A549 treated with CpdA at 1 μM for 4 hours (cell line): ENCODE data around the gene FBXO31. TPM values are rescaled to one million over a fixed set of nuclear protein-coding genes. Genes with fewer than 3 reads are reported as not detected.

ENCODE experiments used
- total RNA-seq: library from RNA; stranded (reverse); fragments of 200-300 nt; extraction: Qiagen RNA extraction; gene quantifications from 5 replicates; pipeline ENCODE4 v1.2.3, GENCODE V29; 2022; ENCODE audit warnings: low read depth

Gene FBXO31, protein sequence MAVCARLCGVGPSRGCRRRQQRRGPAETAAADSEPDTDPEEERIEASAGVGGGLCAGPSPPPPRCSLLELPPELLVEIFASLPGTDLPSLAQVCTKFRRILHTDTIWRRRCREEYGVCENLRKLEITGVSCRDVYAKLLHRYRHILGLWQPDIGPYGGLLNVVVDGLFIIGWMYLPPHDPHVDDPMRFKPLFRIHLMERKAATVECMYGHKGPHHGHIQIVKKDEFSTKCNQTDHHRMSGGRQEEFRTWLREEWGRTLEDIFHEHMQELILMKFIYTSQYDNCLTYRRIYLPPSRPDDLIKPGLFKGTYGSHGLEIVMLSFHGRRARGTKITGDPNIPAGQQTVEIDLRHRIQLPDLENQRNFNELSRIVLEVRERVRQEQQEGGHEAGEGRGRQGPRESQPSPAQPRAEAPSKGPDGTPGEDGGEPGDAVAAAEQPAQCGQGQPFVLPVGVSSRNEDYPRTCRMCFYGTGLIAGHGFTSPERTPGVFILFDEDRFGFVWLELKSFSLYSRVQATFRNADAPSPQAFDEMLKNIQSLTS
- total RNA-seq: 15.4 to 22.2 TPM (median 20.3 TPM) in 5 replicates

DNA sequence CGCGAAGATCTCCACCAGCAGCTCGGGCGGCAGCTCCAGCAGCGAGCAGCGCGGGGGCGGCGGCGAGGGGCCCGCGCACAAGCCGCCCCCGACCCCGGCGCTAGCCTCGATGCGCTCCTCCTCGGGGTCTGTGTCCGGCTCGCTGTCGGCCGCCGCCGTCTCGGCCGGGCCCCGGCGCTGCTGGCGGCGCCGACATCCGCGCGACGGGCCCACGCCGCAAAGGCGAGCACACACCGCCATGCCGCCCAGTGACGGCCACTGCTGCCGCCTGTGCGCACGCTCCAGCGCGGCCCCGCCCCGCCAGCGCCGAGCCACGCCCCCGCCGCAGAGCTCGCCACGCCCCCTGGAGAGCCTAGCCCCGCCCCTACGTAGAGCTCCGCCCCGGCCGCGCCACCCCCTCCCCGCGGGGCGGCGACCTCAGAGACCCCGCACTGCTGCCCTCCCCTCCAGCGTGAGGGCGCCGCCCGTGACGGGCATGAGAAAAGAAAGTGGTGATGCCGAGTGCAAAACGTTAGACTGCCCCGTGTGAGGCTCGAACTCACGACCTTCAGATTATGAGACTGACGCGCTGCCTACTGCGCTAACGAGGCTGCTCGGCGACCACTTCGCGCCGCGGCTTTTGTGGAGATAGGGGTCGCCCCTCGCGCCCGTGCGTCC is at the start of gene FBXO31:
FBXO31 (minus strand) TSS at position 272 of the 657 bp plus-strand sequence; CDS start at position 240, 32 bp downstream.

DNA sequence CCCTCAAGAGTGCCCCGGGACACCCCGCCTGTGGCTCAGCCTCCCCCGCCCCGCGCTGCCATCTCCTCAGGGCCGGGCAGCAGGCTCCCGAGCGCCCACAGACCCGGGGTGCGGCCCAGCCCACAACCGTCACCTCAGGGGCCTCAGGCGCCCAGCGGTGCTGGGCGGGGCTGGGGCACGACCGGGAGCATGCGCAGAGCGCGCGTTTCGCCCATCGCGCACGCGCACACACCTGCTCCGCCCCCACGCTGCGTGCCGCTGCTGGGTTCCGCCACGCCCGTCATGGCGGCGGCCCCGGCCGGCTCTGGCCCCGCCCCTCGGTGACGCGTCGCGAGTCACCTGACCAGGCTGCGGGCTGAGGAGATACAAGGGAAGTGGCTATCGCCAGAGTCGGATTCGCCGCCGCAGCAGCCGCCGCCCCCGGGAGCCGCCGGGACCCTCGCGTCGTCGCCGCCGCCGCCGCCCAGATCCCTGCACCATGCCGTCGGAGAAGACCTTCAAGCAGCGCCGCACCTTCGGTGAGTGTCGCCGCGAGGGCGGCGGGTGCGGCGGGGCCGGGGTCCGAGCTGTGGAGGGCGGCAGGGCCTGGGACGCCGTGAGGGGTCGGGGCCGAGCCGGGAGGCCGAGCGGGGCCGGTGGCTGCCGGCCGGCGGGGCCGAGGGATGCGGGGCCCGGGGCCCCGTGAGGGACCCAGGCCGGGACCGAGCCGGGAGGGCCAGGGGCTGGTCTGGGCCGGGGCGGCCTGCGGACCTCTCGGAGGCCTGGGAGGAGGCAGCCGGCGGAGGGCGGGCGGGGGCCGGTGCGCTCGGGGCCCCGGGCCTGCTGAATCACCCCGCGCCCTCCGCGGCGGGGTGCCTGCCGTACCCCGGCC is 8.6 kb upstream of the FBXO31 start, which contains the start of gene MAP1LC3B:
MAP1LC3B (plus strand) TSS at position 387 of the 871 bp plus-strand sequence; CDS start at position 479, 92 bp downstream.

DNA sequence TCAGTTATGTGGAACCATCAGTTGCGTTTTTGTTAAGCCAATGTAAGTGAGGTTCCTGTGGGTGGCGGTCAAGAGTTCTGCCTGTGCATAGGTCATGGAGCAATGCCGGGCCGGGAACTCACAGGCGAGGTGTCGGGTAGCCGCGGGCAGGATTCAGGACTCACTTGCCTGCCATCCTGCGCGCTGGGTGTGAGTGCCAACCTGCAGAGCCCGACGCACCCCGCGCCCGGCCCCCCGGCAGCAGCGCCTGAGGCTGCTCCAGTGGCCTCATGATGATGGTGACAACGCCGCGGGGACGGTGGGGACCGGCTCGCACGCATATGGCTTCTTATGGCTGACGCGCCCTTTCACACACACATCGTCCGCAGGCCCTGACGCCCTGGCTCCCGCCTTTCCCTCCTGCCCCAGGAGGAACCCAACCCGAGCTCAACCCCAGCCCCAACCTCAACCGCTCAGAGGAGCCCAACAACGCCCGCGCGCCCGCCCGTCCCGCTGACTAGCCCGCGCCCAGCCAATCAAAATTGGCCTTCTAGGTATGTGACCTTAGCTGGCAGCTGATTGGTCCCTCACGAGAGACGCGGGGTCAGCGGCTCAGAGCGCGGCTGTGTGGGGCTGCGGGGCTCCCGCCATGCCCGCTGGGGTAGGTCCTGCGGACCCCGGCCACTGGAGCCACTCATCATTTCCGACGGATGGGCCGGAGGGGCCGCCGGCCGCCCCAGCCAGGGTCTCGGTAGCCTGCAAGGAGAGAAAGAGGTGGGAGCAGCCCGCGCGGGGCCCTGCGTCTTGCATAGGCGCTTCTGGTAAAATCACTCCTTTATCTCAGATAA is 66.4 kb downstream of the FBXO31 start, which contains the start of gene C16orf95:
C16orf95 (minus strand) TSS at position 470 of the 827 bp plus-strand sequence; CDS start at position 320, 150 bp downstream.

Other genes starting within 250 kb of the FBXO31 start
- 5.5 to 7.9 TPM (median 5.7 TPM) in 5 replicates for gene C16orf95, start 66.4 kb downstream of the FBXO31 start, total RNA-seq
- gene MAP1LC3B, start 8.6 kb upstream of the FBXO31 start, total RNA-seq: 75.9 to 109 TPM (median 83.1 TPM) in 5 replicates
- gene ZCCHC14, start 109.2 kb upstream of the FBXO31 start, total RNA-seq: 7.2 to 10.9 TPM (median 9.2 TPM) in 5 replicates
- gene JPH3, start 218.7 kb upstream of the FBXO31 start, total RNA-seq: 1.5 to 2.5 TPM (median 2.0 TPM) in 5 replicates